Sigmoid colon (tissue), 4 donors: ENCODE data around the gene CXCL3.

ENCODE experiments used
- CTCF ChIP-seq, 4 experiments: fragments of 450-650 bp in 3 of 4; fragments of 200-600 bp in 1 of 4; IDR thresholded peaks; one replicate each; pipeline ENCODE4 v1.5.1; 2016 to 2019; ENCODE audit warnings: antibody characterized with exemption in 4 of 4, mild to moderate bottlenecking in 3 of 4, moderate library complexity in 2 of 4
- POLR2AphosphoS5 ChIP-seq, 4 donors: sonication (generic); formaldehyde crosslinking; IDR thresholded peaks; one replicate each; pipeline ENCODE4 v1.6.1; 2017; ENCODE audit warnings: antibody characterized with exemption in 4 of 4

GRCh38 chr4:74028504-74028903 is 10.0 kb downstream of the CXCL3 start:
- TF ChIP-seq CTCF (IDR thresholded peaks at IDR 0.05) (no peak), POLR2AphosphoS5 (IDR thresholded peaks at IDR 0.05) (no peak)
